Thyroid gland (tissue), 4 donors: ENCODE data around the gene CDC42BPA. TPM values are rescaled to one million over a fixed set of nuclear protein-coding genes. Genes with fewer than 3 reads are reported as not detected.

Source experiments
- DNase-seq, 2 donors: peaks; one replicate each; pipeline ENCODE4 v3.0.0-alpha.2; 2019
- H3K27ac ChIP-seq, 3 donors: fragments of 200-600 bp; sonication (generic); 1 replicate in 2 of 3; 2 replicates in 1 of 3; pipeline ENCODE4 v1.5.1; 2016 to 2019; ENCODE audit warnings: mild to moderate bottlenecking in 1 of 3, moderate library complexity in 1 of 3
- H3K27me3 ChIP-seq: fragments of 200-600 bp; sonication (generic); one replicate; pipeline ENCODE4 v1.5.1; 2019
- H3K36me3 ChIP-seq, 2 donors: fragments of 200-600 bp; sonication (generic); one replicate each; pipeline ENCODE4 v1.5.1; 2016 to 2019
- H3K4me1 ChIP-seq, 2 donors: fragments of 200-600 bp; sonication (generic); one replicate each; pipeline ENCODE4 v1.5.1; 2017 to 2019
- H3K4me3 ChIP-seq, 3 donors: fragments of 200-600 bp; sonication (generic); replicated peaks in 1 of 3; 1 replicate in 2 of 3; 2 replicates in 1 of 3; pipeline ENCODE4 v1.5.1; 2016; ENCODE audit warnings: mild to moderate bottlenecking in 1 of 3
- H3K9me3 ChIP-seq: fragments of 200-600 bp; sonication (generic); one replicate; pipeline ENCODE4 v1.5.1; 2017
- POLR2A ChIP-seq, 2 donors: fragments of 450-650 bp; IDR thresholded peaks; one replicate each; pipeline ENCODE4 v1.6.1; 2017; ENCODE audit warnings: antibody characterized with exemption in 2 of 2, mild to moderate bottlenecking in 2 of 2, moderate library complexity in 1 of 2
- WGBS, 2 donors: methylation state at CpG; one replicate each; pipeline ENCODE4 v1.1.5; 2017; 5-methylcytosine and 5-hydroxymethylcytosine counted together
- intact Hi-C: fragments of 100-400 bp; cut with DNase I; formaldehyde crosslinking; loops from one replicate; pipeline ENCODE4 v1.15.1; 2023
- total RNA-seq, 4 donors: library from RNA; depleted of rRNA; stranded (reverse); fragments of >200 nt; gene quantifications; one replicate each; pipeline ENCODE4 v1.2.3, GENCODE V29; 2016
- TF ChIP-seq, protein P1 (sequence below), 6 experiments: fragments of 200-600 bp in 3 of 6; fragments of 450-650 bp in 3 of 6; sonication (generic) in 3 of 6; IDR thresholded peaks; one replicate each; pipeline ENCODE4 v1.5.1; 2016 to 2019; ENCODE audit warnings: antibody characterized with exemption in 6 of 6, mild to moderate bottlenecking in 2 of 6, inconsistent platforms in 1 of 6, moderate library complexity in 1 of 6

Gene CDC42BPA
- total RNA-seq, 4 donors from 2014 or later: 25.0 to 50.0 (median 30.5) TPM

DNA sequence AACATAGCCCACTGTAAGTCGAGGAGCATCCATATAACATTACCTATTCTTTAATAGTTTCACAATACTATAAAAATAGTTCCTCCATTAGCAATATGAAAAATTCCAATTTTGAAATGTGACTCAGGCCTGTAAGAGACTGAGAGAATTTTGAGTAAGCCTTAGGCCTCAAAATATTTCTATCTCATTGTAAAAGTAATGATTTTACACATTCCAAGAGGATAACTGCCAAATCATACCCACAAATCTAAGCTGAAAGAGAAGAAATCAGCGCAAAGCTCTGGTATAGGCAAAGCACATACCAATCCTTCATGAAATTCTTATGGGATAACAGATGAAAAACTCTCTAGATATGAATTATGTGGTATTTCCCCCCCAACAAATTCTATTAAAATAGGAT lies 144.1 kb downstream of the CDC42BPA start:
- 92 to 96% methylated on average over 2 of the region's 2 CpGs for WGBS, 2 donors
- intact Hi-C loops: no loop called here
- Histone ChIP-seq H3K9me3 (no peaks in the 10 kb centered on the region), H3K4me3 (no peak overlapping the region), H3K4me1 (no peaks in the 10 kb centered on the region), H3K27ac (no peak overlapping the region), H3K36me3 (no peaks in the 10 kb centered on the region), H3K27me3 (no peaks in the 10 kb centered on the region)
- TF ChIP-seq POLR2A (IDR thresholded peaks at IDR 0.05): no peak
- TF ChIP-seq, protein P1, sequence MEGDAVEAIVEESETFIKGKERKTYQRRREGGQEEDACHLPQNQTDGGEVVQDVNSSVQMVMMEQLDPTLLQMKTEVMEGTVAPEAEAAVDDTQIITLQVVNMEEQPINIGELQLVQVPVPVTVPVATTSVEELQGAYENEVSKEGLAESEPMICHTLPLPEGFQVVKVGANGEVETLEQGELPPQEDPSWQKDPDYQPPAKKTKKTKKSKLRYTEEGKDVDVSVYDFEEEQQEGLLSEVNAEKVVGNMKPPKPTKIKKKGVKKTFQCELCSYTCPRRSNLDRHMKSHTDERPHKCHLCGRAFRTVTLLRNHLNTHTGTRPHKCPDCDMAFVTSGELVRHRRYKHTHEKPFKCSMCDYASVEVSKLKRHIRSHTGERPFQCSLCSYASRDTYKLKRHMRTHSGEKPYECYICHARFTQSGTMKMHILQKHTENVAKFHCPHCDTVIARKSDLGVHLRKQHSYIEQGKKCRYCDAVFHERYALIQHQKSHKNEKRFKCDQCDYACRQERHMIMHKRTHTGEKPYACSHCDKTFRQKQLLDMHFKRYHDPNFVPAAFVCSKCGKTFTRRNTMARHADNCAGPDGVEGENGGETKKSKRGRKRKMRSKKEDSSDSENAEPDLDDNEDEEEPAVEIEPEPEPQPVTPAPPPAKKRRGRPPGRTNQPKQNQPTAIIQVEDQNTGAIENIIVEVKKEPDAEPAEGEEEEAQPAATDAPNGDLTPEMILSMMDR (IDR thresholded peaks at IDR 0.05): no peak
- no peak for DNase-seq

DNA sequence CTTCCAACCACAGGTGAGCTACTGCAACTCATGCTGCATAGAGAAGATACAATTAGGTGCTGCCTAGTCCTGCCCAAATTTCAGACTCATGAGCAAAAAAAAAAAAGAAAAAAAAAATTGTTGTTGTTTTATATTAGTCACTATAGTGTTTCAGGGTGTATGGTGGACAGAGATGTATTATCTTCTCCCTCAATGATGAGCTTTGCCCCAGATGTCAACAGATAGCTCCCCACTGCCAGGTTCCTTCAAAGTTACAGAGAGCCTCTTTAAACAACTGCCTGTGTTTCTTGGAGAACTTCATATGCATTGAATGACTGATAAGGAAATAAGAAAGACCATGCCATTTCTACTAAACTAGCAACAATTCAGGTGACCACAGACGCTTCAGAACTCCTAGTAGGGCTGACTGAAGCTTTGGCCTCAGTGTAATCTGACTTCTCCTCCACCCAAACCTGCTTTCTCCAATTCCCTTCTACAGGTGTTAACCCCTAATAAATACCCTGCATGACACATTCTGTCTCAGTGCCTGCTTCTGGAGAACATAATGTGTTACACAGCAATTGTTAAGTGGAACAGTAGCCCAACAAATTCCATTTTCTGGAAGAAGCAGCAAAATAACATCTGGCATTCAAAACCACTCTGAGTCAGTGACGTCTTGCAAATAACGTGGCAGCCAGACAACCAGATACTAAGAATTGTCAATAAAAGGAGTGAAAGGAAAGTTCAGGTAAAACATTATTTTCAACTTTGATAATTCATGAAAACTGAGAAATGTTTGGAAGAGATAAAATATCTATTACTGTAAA lies 147.7 kb downstream of the CDC42BPA start:
- Histone ChIP-seq H3K4me1 (no peaks in the 10 kb centered on the region), H3K4me3 (no peak overlapping the region), H3K27ac (no peak overlapping the region), H3K9me3 (no peaks in the 10 kb centered on the region), H3K36me3 (no peaks in the 10 kb centered on the region), H3K27me3 (no peaks in the 10 kb centered on the region)
- TF ChIP-seq POLR2A (IDR thresholded peaks at IDR 0.05): no peak
- TF ChIP-seq, protein P1 (IDR thresholded peaks at IDR 0.05): no peak
- WGBS, 2 donors: 83 to 96% methylated on average over 3 of the region's 3 CpGs
- no peak for DNase-seq
- intact Hi-C loops: no loop called here

DNA sequence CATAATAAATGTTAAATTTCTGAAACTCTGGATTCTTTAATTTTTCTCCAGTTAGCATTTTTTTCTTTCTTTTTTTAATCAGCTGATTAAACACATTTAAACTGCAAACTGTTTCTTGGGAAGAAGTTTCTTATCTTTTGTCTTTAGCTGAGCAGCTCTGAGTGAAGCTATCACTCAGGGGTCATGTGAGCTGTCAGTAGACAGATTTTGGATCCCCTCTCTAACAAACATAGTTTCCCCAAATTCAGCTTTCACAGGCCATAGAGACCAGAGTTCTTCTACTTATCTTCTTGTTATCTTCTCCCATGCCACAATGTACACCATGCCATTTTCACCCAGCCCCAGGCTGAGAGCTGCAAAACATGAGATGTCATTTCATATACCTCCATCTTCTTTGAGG lies 148.9 kb downstream of the CDC42BPA start:
- intact Hi-C loops: no loop called here
- Histone ChIP-seq H3K4me3 (no peak overlapping the region), H3K27me3 (no peaks in the 10 kb centered on the region), H3K27ac (no peak overlapping the region), H3K36me3 (no peaks in the 10 kb centered on the region), H3K9me3 (no peaks in the 10 kb centered on the region), H3K4me1 (no peaks in the 10 kb centered on the region)
- DNase-seq: no peak
- no peak for TF ChIP-seq POLR2A (IDR thresholded peaks at IDR 0.05)
- TF ChIP-seq, protein P1 (IDR thresholded peaks at IDR 0.05): no peak

DNA sequence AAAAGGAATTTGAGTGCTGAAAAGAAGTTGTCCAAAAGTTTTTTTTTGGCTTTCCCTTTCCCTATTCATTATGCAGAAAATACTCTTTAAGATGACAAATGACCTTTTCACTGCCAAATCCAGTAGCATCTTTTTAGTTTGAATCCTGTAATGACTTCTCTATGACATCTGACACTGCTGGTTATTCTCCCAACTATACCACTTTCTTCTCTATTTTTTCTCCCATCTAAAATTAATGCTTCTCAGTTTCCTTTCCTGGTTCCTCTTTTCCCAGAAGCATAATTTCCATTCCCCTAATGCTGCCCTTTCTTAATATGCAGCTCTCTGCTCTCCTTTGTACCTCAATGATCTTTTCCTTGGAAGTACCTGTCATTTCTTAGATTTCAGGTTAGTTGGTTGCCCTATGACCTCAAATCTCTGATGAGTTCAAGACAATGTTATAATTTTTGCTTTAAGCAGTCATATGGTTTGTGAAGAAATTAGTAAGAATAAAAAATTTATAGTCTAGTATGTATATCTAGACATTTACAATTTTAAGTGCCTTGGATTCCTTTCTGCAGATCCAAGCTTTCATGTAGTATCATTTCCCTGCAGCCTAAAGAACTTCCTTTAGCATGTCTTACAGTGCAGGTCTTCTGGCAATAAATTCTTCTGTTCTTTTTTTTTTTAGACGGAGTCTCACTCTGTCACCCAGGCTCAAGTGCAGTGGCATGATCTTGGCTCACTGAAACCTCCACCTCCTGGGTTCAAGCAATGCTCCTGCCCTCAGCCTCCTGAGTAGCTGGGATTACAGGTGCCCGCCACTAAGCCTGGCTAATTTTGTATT lies 150.8 kb downstream of the CDC42BPA start:
- no peak overlapping the region for H3K27ac ChIP-seq
- H3K27me3 ChIP-seq: no peaks in the 10 kb centered on the region
- intact Hi-C loops: no loop called here
- no peak for TF ChIP-seq POLR2A (IDR thresholded peaks at IDR 0.05)
- TF ChIP-seq, protein P1 (IDR thresholded peaks at IDR 0.05): no peak
- H3K9me3 ChIP-seq: no peaks in the 10 kb centered on the region
- no peak overlapping the region for H3K4me3 ChIP-seq
- H3K36me3 ChIP-seq: no peaks in the 10 kb centered on the region
- no peak for DNase-seq
- WGBS, 2 donors: 81 to 83% methylated on average over 2 of the region's 2 CpGs
- H3K4me1 ChIP-seq: no peaks in the 10 kb centered on the region

DNA sequence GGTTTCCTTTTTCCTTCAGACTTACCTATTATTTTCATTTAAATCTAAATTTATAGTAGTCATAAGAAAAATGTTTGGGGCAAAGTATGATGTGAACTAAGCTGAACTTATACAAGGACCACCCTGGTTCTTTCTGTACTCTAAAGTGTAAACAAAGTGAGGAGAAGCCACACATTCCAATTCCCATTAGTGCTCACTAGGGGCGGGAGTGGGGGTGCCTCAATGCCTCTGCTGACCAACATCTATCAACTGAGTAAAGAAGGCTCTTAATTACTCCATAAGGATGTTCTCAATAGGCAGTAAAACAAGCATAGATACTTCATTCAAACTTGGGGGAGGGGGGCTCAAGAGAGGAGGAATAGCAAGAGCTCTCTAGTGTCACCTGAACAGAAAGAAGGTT lies 151.7 kb downstream of the CDC42BPA start:
- intact Hi-C loops: no loop called here
- 81 to 86% methylated on average over 1 of the region's 1 CpG for WGBS, 2 donors
- Histone ChIP-seq H3K27ac (no peak overlapping the region), H3K4me1 (no peaks in the 10 kb centered on the region), H3K36me3 (no peaks in the 10 kb centered on the region), H3K9me3 (no peaks in the 10 kb centered on the region), H3K27me3 (no peaks in the 10 kb centered on the region), H3K4me3 (no peak overlapping the region)
- no peak for DNase-seq
- TF ChIP-seq, protein P1 (IDR thresholded peaks at IDR 0.05): no peak
- TF ChIP-seq POLR2A (IDR thresholded peaks at IDR 0.05): no peak
